KOPT-K1 (cell line): ENCODE measurements around the gene RSPH6A.
A peak's percentile ranks its signal among the peaks of the same experiment; 100 is the strongest.

ENCODE experiments used
- H3K27ac ChIP-seq: fragments of 200-600 bp; sonication (generic); 2 replicates; pipeline ENCODE4 v1.5.1; 2016; ENCODE audit warnings: antibody characterized with exemption, mild to moderate bottlenecking, low read depth, low read length; ENCODE audit not compliant: poor library complexity, severe bottlenecking
- H3K36me3 ChIP-seq: fragments of 200-600 bp; sonication (generic); 2 replicates; pipeline ENCODE4 v1.5.1; 2017; ENCODE audit warnings: antibody characterized with exemption, mild to moderate bottlenecking, low read length, moderate library complexity; ENCODE audit not compliant: insufficient read depth
- H3K9me3 ChIP-seq: fragments of 200-600 bp; sonication (generic); 2 replicates; pipeline ENCODE4 v1.5.1; 2017; ENCODE audit warnings: antibody characterized with exemption, low read length, mild to moderate bottlenecking; ENCODE audit not compliant: insufficient read depth, poor library complexity, severe bottlenecking

RSPH6A gene

GRCh38 chr19:45770192-45771101 lies 44.7 kb downstream of the RSPH6A start:
- no peaks in the 10 kb centered on the region for H3K9me3 ChIP-seq
- H3K36me3 ChIP-seq, result no peaks in the 10 kb centered on the region
- peak overlapping the region; percentile 32 for H3K27ac ChIP-seq

DNA sequence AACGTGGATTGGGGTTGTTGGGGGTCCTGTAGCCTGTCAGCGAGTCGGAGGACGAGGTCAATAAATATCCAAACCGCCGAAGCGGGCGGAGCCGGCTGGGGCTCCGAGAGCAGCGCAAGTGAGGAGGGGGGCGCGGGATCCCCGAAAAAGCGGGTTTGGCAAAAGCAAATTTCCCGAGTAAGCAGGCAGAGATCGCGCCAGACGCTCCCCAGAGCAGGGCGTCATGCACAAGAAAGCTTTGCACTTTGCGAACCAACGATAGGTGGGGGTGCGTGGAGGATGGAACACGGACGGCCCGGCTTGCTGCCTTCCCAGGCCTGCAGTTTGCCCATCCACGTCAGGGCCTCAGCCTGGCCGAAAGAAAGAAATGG lies 45.3 kb downstream of the RSPH6A start:
- Histone ChIP-seq H3K27ac (peak overlapping the region; percentile 32), H3K36me3 (no peaks in the 10 kb centered on the region), H3K9me3 (no peaks in the 10 kb centered on the region)

GRCh38 chr19:45768984-45769782 lies 45.9 kb downstream of the RSPH6A start, which contains the start of gene SIX5:
SIX5 (minus strand) TSS chr19:45769252; CDS start chr19:45768844, 408 bp downstream.
- no peaks in the 10 kb centered on the region for H3K36me3 ChIP-seq
- H3K9me3 ChIP-seq, result no peaks in the 10 kb centered on the region
- H3K27ac ChIP-seq, result peak within 1 kb of the TSS; percentile 57

- H3K27ac ChIP-seq, result peak overlapping the region; percentile 57
- H3K9me3 ChIP-seq, result no peaks in the 10 kb centered on the region
- H3K36me3 ChIP-seq, result no peaks in the 10 kb centered on the region
Measured at GRCh38 chr19:45768655-45768983, 46.5 kb downstream of the RSPH6A start.

DNA sequence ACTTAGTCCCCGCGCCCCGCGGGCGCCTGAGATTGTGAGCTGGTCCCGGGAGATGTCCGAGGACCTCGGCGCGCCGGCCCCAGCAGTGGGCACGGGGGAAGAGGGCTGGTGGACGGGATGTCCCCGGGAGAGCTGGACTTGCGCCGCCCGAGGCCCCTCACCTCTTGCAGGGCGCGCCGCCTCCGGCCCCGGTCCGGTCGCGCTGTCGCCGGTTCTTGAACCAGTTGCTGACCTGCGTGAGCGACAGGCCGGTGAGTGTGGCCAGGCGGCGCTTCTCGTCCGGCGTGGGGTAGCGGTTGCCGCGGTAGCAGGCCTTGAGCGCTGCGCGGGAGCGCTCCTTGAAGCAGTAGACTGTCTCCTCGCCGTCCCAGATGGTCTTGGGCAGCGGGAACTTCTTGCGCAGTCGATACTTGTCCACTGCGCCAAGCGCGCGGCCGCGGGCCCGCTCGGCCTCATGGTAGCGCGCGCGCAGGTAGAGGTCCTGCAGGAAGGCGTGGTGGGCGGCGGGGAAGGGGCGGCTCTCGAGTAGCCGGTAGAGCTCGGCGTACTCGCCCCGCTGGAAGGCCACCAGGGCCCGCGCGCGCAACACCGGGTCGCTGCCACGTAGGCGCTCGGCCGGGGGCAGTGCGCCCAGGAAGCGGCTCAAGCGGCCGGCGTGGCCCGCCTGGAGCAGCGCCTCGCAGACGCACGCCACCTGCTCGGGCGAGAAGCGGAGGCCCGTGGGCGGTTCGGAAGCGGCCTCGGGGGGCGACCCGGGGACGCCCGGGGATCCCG lies 47.0 kb downstream of the RSPH6A start:
- H3K36me3 ChIP-seq, result no peaks in the 10 kb centered on the region
- peak overlapping the region; percentile 57 for H3K27ac ChIP-seq
- H3K9me3 ChIP-seq, result no peaks in the 10 kb centered on the region

DNA sequence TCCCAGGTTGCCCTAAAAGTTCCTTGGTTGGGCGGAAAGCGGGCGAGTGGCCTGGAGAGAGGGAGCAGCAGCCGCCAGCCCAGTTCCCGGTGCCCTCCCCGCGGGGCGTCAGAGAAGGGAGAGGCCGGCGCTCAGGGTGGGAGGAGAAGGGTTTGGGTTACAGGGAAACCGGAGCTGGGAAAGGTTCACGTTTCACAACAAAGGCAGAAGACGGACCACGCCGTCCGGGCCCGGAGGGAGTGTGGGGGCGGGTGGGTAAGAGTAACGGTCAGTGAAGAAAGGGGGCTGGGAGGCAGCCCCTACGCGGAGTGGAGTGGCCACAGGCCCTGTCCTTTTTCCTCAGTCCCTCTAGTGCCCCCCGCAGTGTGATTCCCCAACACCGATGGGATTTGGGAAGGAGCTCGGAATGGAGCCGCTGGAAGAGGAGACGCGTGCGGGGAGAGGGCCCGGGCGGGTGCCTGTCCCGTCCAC lies 47.7 kb downstream of the RSPH6A start:
- H3K27ac ChIP-seq, result no peak overlapping the region
- no peaks in the 10 kb centered on the region for H3K36me3 ChIP-seq
- H3K9me3 ChIP-seq, result no peaks in the 10 kb centered on the region

DNA sequence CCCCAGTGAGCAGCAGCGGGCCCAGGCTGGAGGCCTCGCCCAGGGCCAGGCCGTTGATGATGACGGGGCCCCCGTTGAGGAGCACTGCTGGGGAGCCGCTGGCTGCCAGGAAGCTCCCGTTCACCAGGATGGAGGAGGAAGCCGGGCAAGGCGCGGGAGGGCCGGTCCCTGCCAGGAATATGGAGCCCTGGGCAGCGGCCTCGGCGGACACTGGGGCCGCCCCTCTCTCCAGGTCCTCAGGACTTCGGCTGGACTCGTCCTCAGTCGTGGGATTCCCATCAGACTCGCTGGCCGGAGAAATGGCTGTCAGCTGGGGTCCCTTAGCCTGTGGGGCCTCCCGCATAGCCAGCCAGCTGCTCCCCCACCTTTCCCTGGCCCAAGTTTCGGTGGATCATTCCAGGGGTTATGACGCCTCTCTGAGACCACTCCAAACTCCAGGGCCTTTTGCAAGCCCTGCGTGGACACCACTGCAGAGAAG lies 48.2 kb downstream of the RSPH6A start:
- no peaks in the 10 kb centered on the region for H3K9me3 ChIP-seq

GRCh38 chr19:45766296-45766868 lies 48.7 kb downstream of the RSPH6A start:
- Histone ChIP-seq H3K27ac (no peak overlapping the region), H3K36me3 (no peaks in the 10 kb centered on the region), H3K9me3 (no peaks in the 10 kb centered on the region)

More for the DNA sequence above, 48.2 kb downstream of the RSPH6A start:
- Histone ChIP-seq H3K36me3 (no peaks in the 10 kb centered on the region), H3K27ac (no peak overlapping the region)

- Histone ChIP-seq H3K9me3 (no peaks in the 10 kb centered on the region), H3K27ac (no peak overlapping the region), H3K36me3 (no peaks in the 10 kb centered on the region)
Measured at GRCh38 chr19:45765702-45766295, 49.3 kb downstream of the RSPH6A start.

DNA sequence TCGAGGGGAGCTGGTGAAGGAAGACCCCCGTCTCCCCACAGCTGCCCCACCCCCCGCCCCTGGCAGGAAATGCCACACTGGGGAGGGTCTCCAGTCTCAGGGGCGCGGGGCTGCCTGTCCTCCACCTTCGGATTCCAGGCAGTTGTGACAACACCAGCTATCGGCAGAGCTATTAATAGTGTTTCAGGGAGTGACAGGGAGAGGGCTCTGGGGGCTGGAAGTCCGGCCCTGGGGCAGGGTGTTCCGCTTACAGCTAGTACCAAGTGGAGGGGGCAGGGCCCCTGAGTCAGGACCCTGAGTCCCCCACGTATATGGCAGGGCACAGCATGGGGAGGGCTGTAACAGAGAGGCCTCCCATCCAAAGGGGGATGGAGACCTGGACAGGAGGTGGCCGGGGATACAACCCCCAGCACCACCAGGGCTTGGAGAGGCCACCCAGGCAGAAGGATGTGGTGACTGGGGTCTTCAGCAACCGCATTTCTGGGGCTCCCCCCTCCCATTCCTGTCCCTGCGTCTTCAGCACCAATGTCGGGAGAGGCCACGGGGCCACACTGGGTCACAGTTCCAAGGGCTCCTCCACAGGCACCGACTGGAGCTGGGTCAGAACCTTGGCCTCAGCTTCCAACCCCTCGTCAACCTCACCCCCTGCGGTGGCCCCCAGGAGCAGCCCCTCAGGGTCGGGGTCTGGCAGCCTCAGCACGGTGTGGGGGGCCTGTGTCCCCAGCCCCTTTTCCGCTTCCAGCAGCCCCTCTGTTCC lies 50.0 kb downstream of the RSPH6A start:
- H3K27ac ChIP-seq, result no peak overlapping the region
- no peaks in the 10 kb centered on the region for H3K9me3 ChIP-seq
- H3K36me3 ChIP-seq, result no peaks in the 10 kb centered on the region

GRCh38 chr19:45764475-45764874 lies 50.6 kb downstream of the RSPH6A start:
- Histone ChIP-seq H3K36me3 (no peaks in the 10 kb centered on the region), H3K27ac (no peak overlapping the region), H3K9me3 (no peaks in the 10 kb centered on the region)

- no peaks in the 10 kb centered on the region for H3K9me3 ChIP-seq
- H3K36me3 ChIP-seq, result no peaks in the 10 kb centered on the region
- H3K27ac ChIP-seq, result no peak overlapping the region
Measured at GRCh38 chr19:45763691-45764294, 51.3 kb downstream of the RSPH6A start.

DNA sequence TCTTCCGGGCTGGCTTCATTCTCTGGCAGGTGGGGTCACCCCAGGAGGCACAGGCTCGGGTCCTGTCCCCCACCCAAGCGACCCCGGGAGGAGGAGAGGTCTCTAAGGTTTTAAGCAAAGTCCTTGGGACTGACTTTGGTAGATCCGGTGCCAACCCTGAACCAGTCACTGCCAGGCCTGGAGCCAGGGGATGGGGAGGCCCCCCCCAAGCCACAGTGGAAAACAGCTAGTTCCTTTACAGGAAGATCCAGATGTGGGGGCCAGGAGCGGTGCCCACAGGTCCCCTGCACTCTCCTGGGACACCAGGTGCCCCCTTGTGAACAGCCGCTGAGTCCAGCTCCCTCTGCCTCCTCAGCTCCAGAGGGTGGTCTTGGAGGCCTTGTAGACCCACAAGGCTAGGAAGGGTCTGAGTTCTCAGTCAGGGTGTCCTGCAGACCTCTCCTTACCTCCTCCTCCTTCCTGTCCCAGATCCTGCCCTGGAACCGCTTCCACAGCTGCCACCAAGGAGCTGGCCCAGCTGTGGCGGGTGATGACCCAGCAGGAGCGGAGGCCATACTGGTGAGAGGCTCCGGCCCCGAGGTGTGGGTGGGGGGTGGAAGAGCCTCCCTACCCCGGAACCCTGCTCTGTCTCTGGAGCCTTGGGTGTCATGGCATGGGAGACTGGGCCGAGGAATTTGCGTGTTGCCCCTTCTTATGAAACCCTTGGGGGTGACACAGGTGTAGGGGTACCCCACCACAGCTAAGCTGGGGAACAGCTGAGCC lies 52.1 kb downstream of the RSPH6A start:
- Histone ChIP-seq H3K36me3 (no peaks in the 10 kb centered on the region), H3K9me3 (no peaks in the 10 kb centered on the region), H3K27ac (no peak overlapping the region)
